Bronchial epithelial cell (primary cell): ENCODE data around the gene ZNF396. TPM values are rescaled to one million over a fixed set of nuclear protein-coding genes. Genes with fewer than 3 reads are reported as not detected.

ENCODE experiments used
- DNase-seq: peaks from one replicate; pipeline ENCODE4 v3.0.0-alpha.2; 2010; ENCODE audit warnings: low read depth
- FAIRE-seq: peaks from 2 replicates; lab custom pipeline; 2011; peaks lifted over from hg19 to GRCh38; lab: Jason Lieb, UNC
- H3K27me3 ChIP-seq: 2 replicates; pipeline ENCODE4 v1.5.1; 2011; ENCODE audit warnings: low read length; ENCODE audit not compliant: control insufficient read depth, insufficient read depth
- H3K36me3 ChIP-seq: 2 replicates; pipeline ENCODE4 v1.5.1; 2011; ENCODE audit warnings: low read length; ENCODE audit not compliant: control insufficient read depth, insufficient read depth
- H3K4me3 ChIP-seq: 2 replicates; pipeline ENCODE4 v1.5.1; 2011; ENCODE audit warnings: mild to moderate bottlenecking, low read depth, low read length, control low read depth
- CTCF ChIP-seq: IDR thresholded peaks from 2 replicates; pipeline ENCODE4 v1.5.1; 2011; ENCODE audit warnings: mild to moderate bottlenecking, moderate library complexity, low read length, control low read depth, inconsistent platforms; ENCODE audit not compliant: insufficient read depth, severe bottlenecking
- total RNA-seq: library from RNA; depleted of rRNA; stranded (reverse); fragments of >200 nt; gene quantifications from 2 replicates; pipeline ENCODE4 v1.2.1, GENCODE V29; 2014

The ZNF396 gene
- total RNA-seq, 1 donor from 2014 or later, result 0.79 TPM

- no peaks in the 10 kb centered on the region for H3K27me3 ChIP-seq
- TF ChIP-seq CTCF, result no peak
- DNase-seq (no peak), FAIRE-seq (no peak)
- no peak overlapping the region for H3K4me3 ChIP-seq
- no peaks in the 10 kb centered on the region for H3K36me3 ChIP-seq
These were observed 38.5 kb upstream of the ZNF396 start for GRCh38 chr18:35415511-35416073.

- Histone ChIP-seq H3K27me3 (no peaks in the 10 kb centered on the region), H3K36me3 (no peaks in the 10 kb centered on the region), H3K4me3 (no peak overlapping the region)
- FAIRE-seq, result no peak
- no peak for TF ChIP-seq CTCF
- DNase-seq, result no peak
These were observed 36.0 kb upstream of the ZNF396 start for GRCh38 chr18:35413163-35413511.

- TF ChIP-seq CTCF, result no peak
- Histone ChIP-seq H3K36me3 (no peaks in the 10 kb centered on the region), H3K27me3 (no peaks in the 10 kb centered on the region), H3K4me3 (no peak overlapping the region)
- DNase-seq, result no peak
- FAIRE-seq, result no peak
These were observed 34.7 kb upstream of the ZNF396 start for GRCh38 chr18:35411625-35412351.

- no peak for TF ChIP-seq CTCF
- DNase-seq (no peak), FAIRE-seq (peak; percentile 47)
- Histone ChIP-seq H3K36me3 (no peaks in the 10 kb centered on the region), H3K27me3 (no peaks in the 10 kb centered on the region), H3K4me3 (no peak overlapping the region)
These were observed 33.4 kb upstream of the ZNF396 start for GRCh38 chr18:35410561-35410960.

GRCh38 chr18:35409911-35410310, 32.8 kb upstream of the ZNF396 start:
- DNase-seq, result peak; percentile 47
- TF ChIP-seq CTCF, result no peak
- Histone ChIP-seq H3K36me3 (no peaks in the 10 kb centered on the region), H3K27me3 (no peaks in the 10 kb centered on the region), H3K4me3 (no peak overlapping the region)
- peak; percentile 72 for FAIRE-seq
